ENCODE measurements around the gene WIZ.

Gene WIZ

DNA sequence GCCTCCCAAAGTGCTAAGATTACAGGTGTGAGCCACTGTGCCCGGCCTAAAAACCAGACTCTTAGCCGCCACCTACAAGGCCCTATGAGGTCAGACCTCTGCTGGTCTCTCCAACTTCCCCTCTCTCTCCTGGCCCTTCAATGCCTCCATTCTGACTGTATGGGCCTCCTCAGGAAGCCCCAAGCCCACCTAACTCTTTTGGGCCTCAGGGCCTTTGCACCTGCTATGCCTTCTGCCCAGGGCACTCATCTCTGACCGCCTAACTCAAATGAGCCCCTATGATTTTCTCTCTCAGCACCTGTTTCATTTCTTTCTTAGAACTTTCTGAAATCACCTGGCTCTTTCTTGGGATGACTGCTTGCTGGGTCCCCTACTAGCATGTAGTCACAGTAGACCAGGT, 6.4 kb downstream of the WIZ start:
- Mint-ChIP-seq H3K4me3 (no peak overlapping the region), H3K27ac (no peak overlapping the region), H3K4me1 (peaks cover 2 to 3% of the 10 kb centered on the region in 2 donors), H3K9me3 (no peaks in the 10 kb centered on the region), H3K27me3 (no peaks in the 10 kb centered on the region), H3K36me3 (peaks cover 0 to under 1% of the 10 kb centered on the region in 2 donors)
- no peak for DNase-seq
- no peak for ATAC-seq (replicated peaks)

DNA sequence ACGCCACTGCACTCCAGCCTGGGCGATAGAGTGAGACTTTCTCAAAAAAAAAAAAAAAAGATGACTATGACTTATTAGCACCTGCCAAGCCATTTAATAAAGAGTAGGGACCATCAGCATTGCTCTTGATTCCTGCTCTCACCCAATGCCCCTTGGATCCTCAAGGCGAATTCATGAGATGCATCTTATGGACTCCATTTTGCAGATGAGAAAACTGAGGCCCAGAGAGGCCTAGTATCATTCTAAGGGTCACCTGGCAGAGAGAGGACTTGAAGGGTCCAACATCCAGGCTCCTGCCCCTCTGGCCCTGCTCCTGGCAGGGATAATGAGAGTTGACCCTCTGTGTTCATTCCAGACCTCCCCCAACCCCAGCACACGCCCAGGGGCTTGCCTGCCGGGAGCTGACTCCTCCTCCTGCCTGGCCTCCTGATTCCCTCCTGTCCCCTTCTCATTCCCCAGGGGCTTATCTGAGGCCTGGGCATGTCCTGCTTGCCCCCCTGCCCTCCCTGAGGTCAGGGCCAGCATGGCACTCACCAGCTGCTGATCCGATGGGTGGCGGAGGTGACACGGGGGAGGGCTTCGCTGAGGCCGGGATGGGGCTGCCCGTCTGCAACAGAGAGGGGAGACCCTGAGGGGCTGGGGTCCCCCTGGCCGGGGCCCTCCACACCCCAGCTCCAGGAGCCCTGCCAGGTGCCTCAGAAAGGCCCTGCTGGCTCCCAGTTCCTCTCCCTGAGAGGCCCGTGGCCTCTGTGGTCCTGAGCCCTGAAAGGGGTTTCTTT, 7.4 kb downstream of the WIZ start:
- DNase-seq (no peak), ATAC-seq (replicated peaks) (no peak)
- no peaks in the 10 kb centered on the region for H3K9me3 Mint-ChIP-seq
- no peaks in the 10 kb centered on the region for H3K36me3 Mint-ChIP-seq
- H3K27me3 Mint-ChIP-seq = no peaks in the 10 kb centered on the region
- H3K27ac Mint-ChIP-seq = no peak overlapping the region
- peaks cover 0 to 3% of the 10 kb centered on the region in 2 donors for H3K4me1 Mint-ChIP-seq
- no peak overlapping the region for H3K4me3 Mint-ChIP-seq

DNA sequence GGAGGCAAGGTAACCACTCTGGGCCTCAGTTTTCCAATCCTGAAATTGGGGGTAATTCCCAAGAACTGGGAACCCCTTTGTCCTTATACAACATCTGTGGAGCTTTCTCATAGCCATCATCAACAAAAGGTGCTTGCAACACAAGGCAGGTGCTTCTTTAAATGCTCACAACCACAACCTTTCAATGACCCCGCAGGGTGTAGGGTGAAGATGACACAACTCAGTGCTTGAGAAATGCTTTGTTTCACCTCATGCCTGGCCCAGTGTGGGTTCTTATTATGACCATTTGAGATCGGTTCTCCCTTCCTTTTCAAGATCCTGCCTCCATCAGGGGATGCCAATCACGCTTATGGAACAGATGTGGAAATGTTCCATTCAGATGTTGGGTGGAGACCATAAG, 8.4 kb downstream of the WIZ start:
- H3K4me1 Mint-ChIP-seq = no peaks in the 10 kb centered on the region
- no peaks in the 10 kb centered on the region for H3K36me3 Mint-ChIP-seq
- no peaks in the 10 kb centered on the region for H3K9me3 Mint-ChIP-seq
- ATAC-seq (replicated peaks) (no peak), DNase-seq (no peak)
- no peaks in the 10 kb centered on the region for H3K27me3 Mint-ChIP-seq
- H3K4me3 Mint-ChIP-seq = no peak overlapping the region
- no peak overlapping the region for H3K27ac Mint-ChIP-seq

DNA sequence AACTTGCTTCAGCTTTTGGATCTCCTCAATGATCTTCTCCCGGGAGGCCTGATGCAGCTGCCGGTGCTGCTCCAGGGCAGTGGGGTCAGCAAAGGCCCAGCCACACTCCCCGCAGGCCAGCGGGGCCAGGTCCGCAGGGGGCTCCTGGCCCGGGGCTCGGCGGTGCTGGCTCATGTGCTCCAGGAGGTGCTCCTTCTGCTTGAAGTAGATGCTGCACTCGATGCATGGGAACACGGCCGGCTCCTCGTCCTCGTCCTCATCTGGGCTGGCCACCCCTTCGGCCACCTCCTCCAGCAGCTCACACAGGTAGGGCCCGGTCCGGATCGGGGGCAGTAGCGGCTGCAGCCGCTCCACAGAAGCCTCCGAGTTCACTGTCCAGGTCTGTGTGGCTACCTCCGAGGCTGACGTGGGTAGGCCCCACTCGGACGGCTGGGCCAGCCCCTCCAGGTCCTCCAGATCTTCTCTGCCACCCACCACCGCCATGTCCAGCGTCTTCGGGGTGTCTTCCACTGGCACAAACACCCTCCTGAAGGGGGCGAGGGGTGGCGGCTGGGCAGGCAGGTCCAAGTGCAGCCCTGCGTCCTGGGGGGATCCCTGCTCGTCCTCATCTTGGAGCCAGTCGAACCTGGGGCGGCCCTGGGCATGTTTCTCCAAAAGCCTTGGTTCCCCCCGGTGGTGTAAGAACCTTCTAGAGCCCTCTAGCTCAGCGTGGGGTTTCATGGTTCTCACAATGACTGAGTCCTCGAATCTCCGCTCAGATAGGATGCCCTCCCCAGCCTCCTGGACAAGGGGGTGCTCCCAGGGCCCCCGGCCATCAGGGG, 9.7 kb downstream of the WIZ start:
- H3K4me3 Mint-ChIP-seq = no peak overlapping the region
- H3K27ac Mint-ChIP-seq = no peak overlapping the region
- no peaks in the 10 kb centered on the region for H3K27me3 Mint-ChIP-seq
- no peaks in the 10 kb centered on the region for H3K9me3 Mint-ChIP-seq
- DNase-seq (no peak), ATAC-seq (replicated peaks) (no peak)
- H3K36me3 Mint-ChIP-seq = no peaks in the 10 kb centered on the region
- no peaks in the 10 kb centered on the region for H3K4me1 Mint-ChIP-seq

DNA sequence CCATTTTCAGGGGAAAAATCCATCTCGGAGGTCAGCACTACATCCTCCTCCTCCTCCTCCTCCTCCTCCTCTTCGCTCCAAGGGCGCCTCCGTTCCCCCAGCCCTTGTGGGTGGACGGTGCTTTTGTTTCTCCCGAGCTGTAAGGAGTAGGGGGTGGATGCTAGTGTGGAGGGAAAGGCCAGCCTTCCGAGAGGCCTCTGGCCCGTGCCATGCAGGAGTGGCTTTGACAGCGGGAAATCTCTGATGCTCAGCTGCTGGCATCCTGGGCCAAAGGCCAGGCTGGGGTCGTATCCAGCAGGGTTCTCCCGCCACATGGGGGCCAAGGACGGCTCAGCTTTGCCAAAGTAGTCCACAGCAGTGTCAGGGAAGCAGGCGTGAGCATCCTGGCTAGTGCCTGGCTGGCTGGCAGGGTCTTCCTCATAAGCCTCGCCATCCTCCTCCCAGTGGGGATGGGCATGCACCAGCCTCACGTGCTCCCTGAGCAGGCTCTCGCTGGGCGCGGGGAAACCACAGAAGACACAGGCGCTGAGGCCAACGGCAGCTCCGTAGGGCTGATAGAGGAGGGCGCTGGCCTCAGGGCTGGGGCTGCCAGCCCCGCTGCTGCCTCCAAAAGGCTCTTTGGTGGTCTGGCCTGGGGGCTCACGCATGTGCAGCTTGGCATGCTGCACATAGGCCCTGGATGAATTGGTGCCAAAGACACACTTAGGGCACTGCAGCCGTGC, 10.5 kb downstream of the WIZ start:
- no peaks in the 10 kb centered on the region for H3K36me3 Mint-ChIP-seq
- ATAC-seq (replicated peaks) (no peak), DNase-seq (no peak)
- no peaks in the 10 kb centered on the region for H3K9me3 Mint-ChIP-seq
- no peak overlapping the region for H3K4me3 Mint-ChIP-seq
- H3K27me3 Mint-ChIP-seq = no peaks in the 10 kb centered on the region
- no peaks in the 10 kb centered on the region for H3K4me1 Mint-ChIP-seq
- no peak overlapping the region for H3K27ac Mint-ChIP-seq

DNA sequence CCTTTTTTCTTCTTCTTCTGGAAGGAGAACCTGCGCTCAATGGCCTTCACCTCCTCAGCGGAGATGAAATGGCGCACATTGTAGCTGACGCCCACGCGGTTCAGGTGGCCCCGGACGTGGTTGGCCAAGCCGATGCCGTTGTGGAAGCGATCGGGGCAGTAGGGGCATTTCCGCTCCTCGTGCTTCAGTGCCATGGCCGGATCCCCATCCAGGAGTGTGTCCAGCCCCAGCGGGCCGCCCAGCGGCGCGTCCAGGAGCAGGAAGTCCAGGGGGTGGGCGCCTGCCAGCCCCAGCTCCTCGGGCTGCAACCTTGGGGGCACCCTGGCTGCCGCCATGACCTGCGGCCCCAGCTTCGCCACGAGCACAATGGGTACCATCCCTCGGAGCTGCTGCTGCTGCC, 11.2 kb downstream of the WIZ start:
- H3K4me3 Mint-ChIP-seq = no peak overlapping the region
- peaks cover 2% of the 10 kb centered on the region in 2 donors for H3K4me1 Mint-ChIP-seq
- H3K9me3 Mint-ChIP-seq = no peaks in the 10 kb centered on the region
- H3K27me3 Mint-ChIP-seq = no peaks in the 10 kb centered on the region
- no peak for ATAC-seq (replicated peaks)
- no peak overlapping the region for H3K27ac Mint-ChIP-seq
- H3K36me3 Mint-ChIP-seq = no peaks in the 10 kb centered on the region
- no peak for DNase-seq

DNA sequence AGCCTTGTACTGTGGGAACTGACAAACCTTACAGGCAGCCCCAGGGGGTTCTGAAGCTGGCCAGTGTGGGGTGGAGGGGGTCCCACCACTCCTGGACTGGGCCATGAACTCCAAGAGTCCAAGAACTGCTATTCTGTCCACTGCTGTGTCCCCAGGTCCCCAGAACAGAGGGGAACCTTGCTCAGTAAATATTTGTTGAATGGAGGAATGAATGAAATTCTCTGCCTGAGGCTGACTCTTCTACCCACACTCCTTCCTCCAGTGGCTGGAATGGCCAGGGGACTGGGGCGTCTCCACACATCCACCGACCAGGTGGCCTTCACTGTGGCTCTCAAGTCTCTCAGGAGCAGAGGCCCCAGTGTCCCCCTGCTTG, 11.6 kb downstream of the WIZ start:
- no peaks in the 10 kb centered on the region for H3K9me3 Mint-ChIP-seq
- H3K27me3 Mint-ChIP-seq = no peaks in the 10 kb centered on the region
- peak overlapping the region; percentile 56 for H3K27ac Mint-ChIP-seq
- peaks cover 0 to under 1% of the 10 kb centered on the region in 2 donors for H3K36me3 Mint-ChIP-seq
- H3K4me1 Mint-ChIP-seq = peaks cover 5 to 6% of the 10 kb centered on the region in 2 donors
- no peak for ATAC-seq (replicated peaks)
- no peak overlapping the region for H3K4me3 Mint-ChIP-seq
- DNase-seq = no peak

DNA sequence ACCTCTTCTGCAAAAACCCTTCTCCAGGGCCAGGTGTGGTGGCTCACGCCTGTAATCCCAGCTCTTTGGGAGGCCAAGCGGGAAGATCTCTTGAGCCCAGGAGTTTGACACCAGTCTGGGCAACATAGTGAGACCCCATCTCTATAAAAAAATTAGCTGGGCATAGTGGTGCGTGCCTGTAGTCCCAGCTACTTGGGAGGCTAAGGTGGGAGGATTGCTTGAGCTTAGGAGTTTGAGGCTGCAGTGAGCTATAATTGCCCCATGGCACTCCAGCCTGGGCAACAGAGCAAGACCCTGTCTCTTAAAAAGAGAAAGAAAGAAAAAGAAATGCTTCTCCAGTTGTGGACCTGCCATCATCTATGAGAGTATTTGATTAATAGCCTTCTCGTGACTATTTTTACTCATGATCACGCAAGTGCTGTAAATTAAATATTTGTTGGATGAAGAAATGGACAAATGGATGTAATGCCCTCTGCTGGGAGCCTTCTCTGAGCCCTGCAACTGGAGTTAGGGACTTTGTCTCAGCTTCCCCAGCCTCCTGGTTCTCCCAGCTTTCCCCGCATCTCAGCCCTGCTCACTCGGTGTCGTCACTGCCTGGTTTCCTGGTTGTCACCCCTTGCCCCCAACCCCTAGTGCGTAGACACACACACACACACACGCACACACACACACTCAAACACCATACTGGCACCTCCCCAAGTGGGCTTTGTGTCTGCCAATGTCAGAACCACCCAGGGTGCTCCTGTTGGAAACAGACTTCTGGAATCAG, 12.2 kb downstream of the WIZ start:
- Mint-ChIP-seq H3K9me3 (no peaks in the 10 kb centered on the region), H3K27me3 (no peaks in the 10 kb centered on the region), H3K4me1 (peaks cover 5 to 10% of the 10 kb centered on the region in 2 donors), H3K36me3 (peaks cover 0 to 1% of the 10 kb centered on the region in 2 donors), H3K27ac (peak overlapping the region; percentile 56), H3K4me3 (no peak overlapping the region)
- DNase-seq (no peak), ATAC-seq (replicated peaks) (no peak)

DNA sequence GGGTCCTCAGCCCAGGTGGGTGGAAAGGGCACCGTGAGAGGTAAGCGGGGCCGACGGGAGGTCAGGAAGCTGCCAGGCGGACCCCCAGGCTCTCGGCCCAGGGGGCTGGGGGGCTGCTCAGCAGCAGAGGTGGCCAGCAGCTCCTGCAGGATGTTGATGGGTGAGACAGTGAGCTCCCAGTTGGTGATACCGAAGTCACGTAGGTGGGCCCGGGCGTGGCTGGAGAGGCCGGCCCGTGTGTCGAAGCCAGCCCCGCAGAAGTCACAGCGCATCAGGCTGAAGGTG, 13.0 kb downstream of the WIZ start:
- H3K27me3 Mint-ChIP-seq = no peaks in the 10 kb centered on the region
- no peak for DNase-seq
- no peak overlapping the region for H3K27ac Mint-ChIP-seq

DNA sequence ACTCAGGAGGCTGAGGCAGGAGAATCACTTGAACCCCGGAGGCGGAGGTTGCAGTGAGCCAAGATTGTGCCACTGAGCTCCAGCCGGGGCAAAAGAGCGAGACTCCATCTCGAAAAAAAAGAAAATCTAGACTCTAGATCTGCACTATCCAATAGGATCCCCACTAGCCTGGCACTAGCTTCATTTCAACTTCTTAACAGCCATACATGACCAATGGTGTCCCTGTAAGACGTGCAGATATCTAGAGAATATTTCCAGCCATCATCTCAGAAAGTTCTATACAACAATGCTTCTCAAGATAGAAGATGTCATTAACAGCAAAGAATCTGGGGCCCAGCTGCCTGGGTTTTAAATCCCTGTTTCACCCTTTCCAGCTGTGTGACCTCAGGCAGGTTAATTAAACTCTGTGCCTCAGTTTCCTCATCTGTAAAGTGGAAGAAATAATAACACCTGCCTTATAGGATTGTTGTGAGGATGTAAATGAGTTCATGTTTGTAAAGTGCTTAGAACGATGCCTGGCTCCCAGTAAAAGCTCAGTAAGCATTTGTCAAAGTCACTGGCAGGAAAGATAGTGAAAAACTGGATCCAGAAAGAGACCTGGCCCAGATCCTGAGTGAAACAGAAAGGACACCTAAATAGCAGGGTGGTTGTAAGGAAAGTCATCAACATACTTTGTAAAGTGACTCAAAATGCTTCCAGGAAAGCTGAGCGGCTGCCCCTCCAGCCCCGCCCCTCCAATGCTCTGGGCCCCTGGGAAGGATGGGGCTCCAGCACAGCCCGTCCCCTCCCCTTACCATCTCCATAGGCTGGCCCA, 13.5 kb downstream of the WIZ start:
- no peak overlapping the region for H3K27ac Mint-ChIP-seq
- H3K4me1 Mint-ChIP-seq = peaks cover 10 to 19% of the 10 kb centered on the region in 2 donors
- peaks cover 4 to 6% of the 10 kb centered on the region in 2 donors for H3K36me3 Mint-ChIP-seq
- H3K9me3 Mint-ChIP-seq = no peaks in the 10 kb centered on the region
- H3K27me3 Mint-ChIP-seq = no peaks in the 10 kb centered on the region
- no peak for DNase-seq
- ATAC-seq (replicated peaks) = no peak
- H3K4me3 Mint-ChIP-seq = no peak overlapping the region

More for the DNA sequence above, 13.0 kb downstream of the WIZ start:
- Mint-ChIP-seq H3K36me3 (peaks cover 3 to 4% of the 10 kb centered on the region in 2 donors), H3K9me3 (no peaks in the 10 kb centered on the region), H3K4me3 (no peak overlapping the region), H3K4me1 (peaks cover 5 to 13% of the 10 kb centered on the region in 2 donors)
- ATAC-seq (replicated peaks) = no peak

DNA sequence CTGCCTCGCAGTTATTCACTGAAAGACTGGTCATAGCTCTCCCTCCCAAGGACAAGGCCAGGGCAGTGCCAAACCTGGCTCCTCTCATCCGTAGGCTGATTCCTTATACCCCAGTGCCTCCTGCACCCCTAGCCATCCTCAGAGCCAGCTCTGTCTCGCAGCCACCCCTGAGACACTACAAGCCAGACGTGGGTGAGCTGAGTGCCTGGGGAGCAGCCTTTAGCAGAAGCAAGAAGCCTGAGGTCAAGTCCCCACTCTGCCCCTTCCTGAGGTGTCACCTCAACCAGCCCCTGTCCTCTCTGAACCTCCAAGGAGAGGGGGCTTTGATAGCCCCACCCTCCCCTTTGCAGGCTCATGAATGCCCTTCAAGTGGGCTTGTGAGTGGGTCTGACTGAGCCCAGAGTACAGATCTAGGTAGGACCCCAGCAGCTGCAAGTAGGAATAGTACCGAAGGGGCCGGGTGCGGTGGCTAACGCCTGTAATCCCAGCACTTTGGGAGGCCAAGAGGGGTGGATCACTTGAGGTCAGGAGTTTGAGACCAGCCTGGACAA, 16.2 kb downstream of the WIZ start:
- Mint-ChIP-seq H3K36me3 (peaks cover 5 to 11% of the 10 kb centered on the region in 2 donors), H3K27ac (peak overlapping the region; percentile 93), H3K9me3 (no peaks in the 10 kb centered on the region), H3K4me3 (peak overlapping the region; percentile 92 to 93), H3K27me3 (no peaks in the 10 kb centered on the region), H3K4me1 (peaks cover 17 to 33% of the 10 kb centered on the region in 2 donors)
- ATAC-seq (replicated peaks) (no peak), DNase-seq (no peak)

DNA sequence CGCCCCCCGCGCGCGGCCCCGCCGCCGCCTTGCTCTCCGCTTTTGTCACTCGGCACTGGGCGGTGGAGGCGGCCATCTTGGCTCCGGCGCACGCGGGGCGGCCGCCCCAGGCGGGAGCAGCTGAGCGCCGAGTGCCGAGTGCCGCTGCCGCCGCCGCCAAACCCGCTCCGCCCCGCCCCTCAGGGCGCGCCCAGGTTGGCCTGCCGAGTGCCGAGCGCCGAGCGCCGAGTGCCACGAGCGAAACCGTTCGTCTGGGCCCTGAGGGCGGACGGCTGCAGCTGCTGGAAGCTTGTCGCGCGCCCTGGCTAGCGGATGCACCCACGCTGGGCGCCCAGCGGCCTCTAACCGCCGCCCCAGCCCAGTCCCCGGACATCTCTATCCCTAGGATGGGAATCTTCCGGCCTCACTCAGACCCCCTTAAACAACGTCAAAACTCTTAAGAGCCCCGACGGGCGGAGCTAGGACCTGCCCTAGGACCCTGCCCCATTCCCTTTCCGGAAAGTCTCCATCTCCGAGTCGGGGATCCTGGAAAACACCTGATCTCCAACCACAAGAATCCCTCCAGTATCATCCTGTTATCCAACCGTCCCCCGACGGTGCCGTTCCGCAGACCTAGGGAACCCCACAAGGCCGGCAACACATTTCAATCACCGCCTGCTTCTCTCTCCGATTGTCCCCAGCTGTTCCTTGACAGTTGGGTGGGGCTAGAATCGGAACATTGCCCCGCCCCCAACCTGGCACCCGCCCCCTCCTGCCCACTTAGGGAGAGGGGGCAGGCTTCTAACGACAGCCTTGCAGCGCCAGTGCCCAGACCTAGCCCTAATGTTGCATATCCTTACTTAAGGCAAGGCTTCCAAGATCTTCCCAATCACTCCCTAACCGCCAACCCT, 16.9 kb downstream of the WIZ start:
- DNase-seq (peak; percentile 91), ATAC-seq (replicated peaks) (peak; percentile 79 to 89)
- Mint-ChIP-seq H3K27ac (peak overlapping the region; percentile 93), H3K4me1 (peaks cover 17 to 40% of the 10 kb centered on the region in 2 donors), H3K4me3 (peak overlapping the region; percentile 92 to 93), H3K9me3 (no peaks in the 10 kb centered on the region), H3K27me3 (no peaks in the 10 kb centered on the region), H3K36me3 (peaks cover 5 to 12% of the 10 kb centered on the region in 2 donors)
